Stimulated activated CD8-positive, alpha-beta memory T cell treated with anti-CD3 and anti-CD28 coated beads, Interleukin-2, amount 100 ng/mL, for 48 hours (primary cell): ENCODE results near the gene MEGF11.

Experiments
- DNase-seq, 2 donors: peaks; one replicate each; pipeline ENCODE4 v3.0.0-alpha.2; 2020; ENCODE audit warnings: low read depth in 2 of 2

The MEGF11 gene

GRCh38 chr15:66253418-66254088, at the start of gene MEGF11:
TSS of gene MEGF11 (minus strand) at chr15:66253750. CDS start at chr15:66128403, 125,347 bp downstream.
- DNase-seq, result no peak

- DNase-seq, result no peak
These were observed 49.1 kb upstream of the MEGF11 start for GRCh38 chr15:66302489-66303278.

DNA sequence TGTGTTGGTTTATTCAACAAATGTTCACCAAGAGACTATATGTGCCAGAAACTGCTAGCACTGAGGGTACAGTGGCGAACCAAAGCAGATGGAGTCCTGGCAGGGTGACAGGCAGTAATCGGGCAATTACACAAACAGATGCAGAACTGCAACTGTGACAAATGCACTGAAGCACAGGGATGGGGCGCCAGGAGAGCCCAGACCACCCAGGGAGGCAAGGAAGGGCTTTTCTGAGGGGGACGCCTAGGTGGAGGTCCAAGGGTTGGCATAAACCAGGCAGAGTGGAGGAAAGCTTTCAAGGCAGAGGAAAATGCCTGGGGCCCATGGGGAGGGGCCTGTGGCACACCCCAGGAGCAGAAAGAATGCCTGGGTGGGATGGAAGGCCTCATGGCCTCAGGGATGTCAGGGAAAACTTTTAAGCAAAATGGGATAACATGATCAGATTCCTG, 45.3 kb upstream of the MEGF11 start:
- no peak for DNase-seq

GRCh38 chr15:66296186-66296585, 42.6 kb upstream of the MEGF11 start:
- DNase-seq, result no peak

GRCh38 chr15:66294932-66295235, 41.3 kb upstream of the MEGF11 start:
- DNase-seq, result no peak

DNA sequence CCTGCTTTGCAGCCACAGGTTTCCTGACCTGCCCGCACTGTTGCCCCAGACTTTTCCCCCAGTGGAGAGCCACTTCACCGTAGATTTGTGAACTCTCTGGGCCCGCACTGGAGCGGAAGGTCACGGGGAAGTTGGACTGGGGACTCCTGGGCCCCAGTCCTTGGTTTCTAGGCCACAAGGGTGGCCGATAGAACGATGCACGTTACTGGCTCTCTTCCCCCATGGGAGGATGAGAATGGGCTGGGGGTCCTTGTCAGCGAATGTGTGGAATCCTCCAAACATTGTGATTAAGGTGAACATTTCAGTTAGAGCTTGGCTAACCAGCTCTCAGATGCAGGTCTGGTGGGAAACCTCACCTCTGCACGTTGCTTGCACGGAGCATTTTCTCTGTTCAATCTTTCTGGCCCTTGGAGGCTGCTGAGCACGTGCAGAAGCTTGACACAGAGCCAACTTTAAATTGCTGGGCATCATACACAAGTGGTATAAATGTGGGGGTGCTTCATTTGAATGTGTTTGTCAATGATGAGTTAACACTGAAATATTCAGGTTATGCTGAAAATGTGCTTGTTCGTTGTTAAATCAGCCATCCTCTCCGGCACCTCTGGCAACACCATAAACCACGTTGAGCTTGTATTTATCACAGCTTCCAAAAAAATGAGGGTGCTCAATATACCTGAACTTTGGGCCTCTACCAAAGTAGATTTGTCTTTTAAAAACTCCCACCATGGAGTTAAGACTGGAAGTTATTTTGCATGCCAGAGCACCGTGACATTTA, 40.8 kb upstream of the MEGF11 start:
- DNase-seq, result peak in 1 of 2 donors; percentile 6

GRCh38 chr15:66293419-66294156, 40.0 kb upstream of the MEGF11 start, which contains the start of gene DIS3L:
TSS of gene DIS3L (plus strand) at chr15:66293568. CDS start at chr15:66293597, 29 bp downstream.
- peak; percentile 44 to 55 for DNase-seq

DNA sequence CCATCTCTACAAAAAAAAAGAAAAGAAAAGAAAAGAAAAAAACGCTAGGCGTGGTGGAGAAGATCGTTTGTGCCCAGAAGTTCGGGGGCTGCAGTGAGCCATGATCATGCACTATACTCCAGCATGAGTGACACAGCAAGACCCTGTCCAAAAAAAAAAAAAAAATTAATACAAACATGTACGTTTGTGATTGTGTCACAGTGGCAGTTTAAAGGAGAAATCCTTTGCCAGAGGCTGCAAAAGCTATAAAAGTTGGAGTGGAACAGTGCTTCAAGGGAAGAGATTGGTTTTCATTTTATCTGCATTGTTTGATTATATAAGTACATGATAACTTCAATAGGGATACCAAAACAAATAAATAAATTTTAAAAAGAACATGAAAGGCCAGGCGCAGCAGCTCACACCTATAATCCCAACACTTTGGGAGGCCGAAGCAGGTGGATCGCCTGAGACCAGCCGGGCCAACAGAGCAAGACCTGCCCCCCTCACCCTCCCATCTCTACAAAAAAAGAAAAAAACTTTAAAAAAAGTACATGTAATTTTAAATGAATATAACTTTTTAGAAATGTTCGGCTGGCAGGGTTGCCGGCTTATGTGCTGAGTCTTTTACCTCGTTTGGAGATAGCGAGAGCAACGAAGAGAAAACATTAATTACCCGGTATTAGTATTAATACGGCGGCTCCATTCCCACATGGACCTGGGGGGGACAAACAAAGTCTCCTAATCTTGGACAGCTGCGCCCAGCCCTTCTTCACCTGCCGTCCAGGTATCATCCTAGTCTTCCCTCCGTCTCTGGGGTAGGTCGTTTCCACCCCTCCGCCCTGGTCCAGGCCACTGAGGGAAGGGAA, 39.2 kb upstream of the MEGF11 start:
- no peak for DNase-seq

DNA sequence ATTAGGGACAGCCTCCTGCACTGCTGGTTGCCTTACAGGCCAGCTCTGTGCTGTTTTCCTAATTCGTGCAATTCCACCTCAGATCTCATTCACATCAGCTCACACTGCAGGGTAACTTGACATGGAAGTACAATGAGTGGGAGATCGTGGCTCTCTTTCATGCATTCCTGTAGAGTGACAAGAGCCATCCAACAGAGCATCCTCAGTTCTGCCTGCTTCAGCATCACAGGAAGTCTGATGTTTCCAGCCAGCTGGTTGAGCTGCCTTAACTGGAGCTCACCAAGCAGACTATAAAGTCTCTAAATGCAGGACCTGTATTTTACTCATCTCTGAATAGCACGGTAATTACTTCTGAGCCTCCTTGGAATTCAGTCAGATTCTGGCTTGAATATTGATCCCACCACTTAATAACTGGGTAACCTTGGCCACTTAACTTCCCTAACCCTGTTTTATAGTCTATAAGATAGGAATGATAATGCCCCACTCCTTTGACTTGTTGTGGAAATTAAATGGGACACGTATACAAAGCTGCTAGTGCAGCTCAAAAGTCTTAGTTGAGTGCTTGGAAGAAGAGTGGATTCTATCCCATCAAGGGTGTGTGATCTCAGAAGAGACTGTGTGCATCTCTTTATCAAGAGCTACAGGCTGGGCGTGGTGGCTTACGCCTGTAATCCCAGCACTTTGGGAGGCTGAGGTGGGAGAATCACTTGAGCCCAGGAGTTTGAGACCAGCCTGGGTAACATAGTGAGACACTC, 38.4 kb upstream of the MEGF11 start:
- no peak for DNase-seq

DNA sequence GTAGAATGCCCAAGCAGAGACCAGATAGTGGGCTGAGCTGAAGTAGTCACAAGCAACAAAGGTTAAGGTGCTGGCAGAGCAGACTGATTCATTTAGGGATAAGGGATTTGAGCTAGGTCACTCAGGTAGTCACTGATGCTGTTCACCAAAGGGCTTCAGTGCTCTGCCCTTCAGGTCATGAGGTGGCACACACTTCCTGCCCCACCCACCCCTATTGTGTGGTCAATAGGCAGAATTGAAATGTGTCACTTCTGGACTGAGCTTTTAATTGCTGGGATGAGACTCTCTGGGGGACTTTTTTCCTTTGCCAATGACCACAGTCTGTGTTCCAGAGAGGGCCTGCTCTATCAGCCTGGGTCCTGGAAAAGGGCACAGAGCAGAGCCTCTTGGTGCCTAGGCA, 37.0 kb upstream of the MEGF11 start:
- DNase-seq, result no peak

DNA sequence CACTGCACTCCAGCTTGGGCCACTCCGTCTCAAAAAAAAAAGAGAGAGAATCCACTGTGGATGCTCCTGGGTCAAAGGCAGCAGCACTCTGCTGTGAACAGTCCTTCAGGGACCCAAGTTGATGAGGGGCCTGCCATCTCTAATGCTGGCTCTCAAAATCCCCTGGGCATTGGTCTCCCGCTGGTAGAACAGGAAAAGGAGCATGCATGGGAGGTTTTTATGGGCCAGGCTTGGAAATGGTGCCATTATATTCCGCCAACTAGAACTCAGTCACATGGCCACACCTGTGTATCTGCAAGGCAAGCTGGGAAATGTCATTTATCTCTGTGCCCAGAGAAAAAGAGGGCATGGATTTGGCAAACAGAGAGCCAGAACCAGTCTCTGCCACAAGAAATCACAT, 36.5 kb upstream of the MEGF11 start:
- DNase-seq, result no peak

- DNase-seq, result no peak
These were observed 35.1 kb upstream of the MEGF11 start for GRCh38 chr15:66288551-66289185.

DNA sequence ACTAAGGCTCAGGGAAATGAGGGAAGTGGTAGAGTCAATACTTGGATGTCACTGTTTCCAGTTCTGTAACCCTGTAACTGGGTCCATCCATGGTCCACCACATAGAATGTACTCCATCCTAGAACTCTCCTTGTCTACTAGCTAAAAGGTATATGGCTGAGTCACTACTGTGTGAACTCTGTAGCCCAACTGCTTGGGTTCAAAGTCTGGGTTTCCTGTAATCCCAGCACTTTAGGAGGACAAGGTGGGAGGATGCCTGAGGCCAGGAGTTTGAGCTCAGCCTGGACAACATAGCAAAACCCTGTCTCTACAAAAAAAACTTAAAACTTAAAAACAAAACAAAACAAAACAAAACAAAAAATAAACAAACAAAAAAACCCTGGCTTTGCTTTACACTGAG, 34.5 kb upstream of the MEGF11 start:
- DNase-seq, result no peak

DNA sequence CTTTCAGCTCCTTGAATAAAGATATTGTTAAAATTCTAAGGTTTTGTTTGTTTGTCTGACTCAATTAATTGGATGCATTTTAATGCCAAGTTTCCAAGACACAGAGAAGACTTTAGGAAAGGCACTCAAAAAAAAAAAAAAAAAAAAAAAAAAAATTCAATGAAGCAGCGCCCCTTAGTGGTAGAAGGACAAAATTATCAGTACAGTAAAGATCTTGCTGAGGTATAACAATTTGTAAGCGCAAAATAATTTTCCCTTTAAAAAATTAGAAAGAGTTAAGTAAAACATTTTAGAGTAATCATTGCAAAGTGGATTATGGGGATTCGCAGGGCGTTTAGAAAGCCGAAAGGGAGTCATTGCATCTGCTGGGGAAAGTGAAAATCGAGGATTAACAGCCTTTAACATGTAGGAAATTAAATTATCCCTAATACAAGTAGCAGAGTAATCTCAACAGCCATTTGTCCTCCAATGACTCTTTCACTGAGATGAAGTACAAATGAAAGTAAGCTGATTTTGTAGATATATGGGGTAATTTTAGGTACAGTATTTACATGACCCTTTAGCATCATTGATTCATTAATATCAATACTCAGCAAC, 34.0 kb upstream of the MEGF11 start:
- no peak for DNase-seq

DNA sequence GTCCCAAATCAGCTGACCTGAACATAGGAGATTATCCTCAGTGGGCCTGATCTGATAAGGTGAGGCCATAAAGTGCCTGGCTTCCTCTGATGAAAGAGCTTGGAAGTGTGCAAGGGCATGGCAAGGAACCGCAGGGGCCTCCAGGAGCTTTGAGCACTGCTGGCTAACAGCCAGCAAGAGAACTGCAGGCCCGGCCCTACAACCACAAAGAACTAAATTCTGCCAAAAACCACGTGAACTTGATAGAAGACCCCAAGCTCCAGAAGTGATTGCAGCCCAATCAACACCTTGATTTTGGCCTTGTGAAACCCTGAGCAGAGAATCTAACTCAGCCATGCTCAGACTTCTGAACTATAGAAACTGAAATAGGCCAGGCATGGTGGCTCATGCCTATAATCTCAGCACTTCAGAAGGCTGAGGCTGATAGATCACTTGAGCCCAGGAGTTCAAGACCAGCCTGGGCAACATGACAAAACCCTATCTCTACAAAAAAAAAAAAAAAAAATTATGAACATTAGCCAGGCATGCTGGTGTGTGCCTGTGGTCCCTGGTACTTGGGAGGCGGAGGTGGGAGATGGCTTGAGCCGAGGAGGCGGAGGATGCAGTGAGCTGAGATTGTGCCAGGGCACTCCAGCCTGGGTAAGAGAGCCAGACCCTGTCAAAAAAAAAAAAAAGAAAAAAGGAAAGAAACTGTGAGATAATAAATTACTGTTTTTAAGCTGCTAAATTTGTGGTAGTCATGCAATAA, 32.2 kb upstream of the MEGF11 start:
- no peak for DNase-seq

DNA sequence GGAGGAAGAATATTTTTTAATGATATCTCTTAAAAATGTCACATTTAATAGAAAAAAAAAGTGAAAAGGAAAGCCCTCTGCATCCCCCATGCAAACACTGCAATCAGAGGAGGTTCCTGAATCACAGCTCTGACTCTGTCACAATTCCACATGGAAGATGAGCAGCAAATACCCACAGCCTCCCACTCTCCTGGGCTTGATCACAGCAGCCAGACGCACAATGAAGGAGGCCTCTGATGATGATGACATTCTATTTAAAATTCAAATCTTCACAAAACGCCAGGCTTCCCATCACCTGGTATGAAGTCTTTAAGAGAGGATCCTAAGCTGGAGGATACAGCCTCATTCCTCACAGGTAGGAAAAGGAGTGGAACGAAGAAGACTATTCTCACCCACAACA, 30.7 kb upstream of the MEGF11 start:
- DNase-seq, result no peak

- DNase-seq, result no peak
These were observed 25.1 kb upstream of the MEGF11 start for GRCh38 chr15:66278671-66279070.

DNA sequence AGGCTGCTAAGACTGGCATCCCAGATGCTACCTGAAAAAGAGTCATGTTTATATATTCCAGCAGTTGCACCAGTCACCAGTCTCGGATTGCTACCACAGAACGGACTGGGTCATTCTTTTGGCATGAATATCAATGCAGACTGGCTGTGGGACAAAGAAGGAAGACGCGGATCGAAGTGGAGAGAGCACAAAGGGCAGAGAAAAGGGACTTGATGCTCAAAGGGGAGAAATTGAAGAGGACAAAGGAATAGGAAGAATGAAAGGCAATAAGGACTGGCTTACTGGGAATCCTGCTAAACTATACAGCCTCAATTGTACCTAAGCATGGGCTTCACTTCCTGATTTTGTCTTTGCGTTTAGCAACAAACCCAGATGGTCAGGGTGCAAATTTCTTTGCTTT, 24.5 kb upstream of the MEGF11 start:
- no peak for DNase-seq

- DNase-seq, result no peak
These were observed 23.0 kb upstream of the MEGF11 start for GRCh38 chr15:66276546-66276945.
